GM13977 (cell line): Measurements from ENCODE around the gene TYMP.

Source experiments
- DNase-seq: peaks from one replicate; pipeline ENCODE4 v3.0.0; 2012; ENCODE audit warnings: low spot score
- CTCF ChIP-seq: IDR thresholded peaks from 2 replicates; pipeline ENCODE4 v1.5.1; 2012; ENCODE audit warnings: mild to moderate bottlenecking, control low read depth; ENCODE audit not compliant: insufficient read depth; ENCODE audit errors: extremely low read depth, missing control alignments
- in situ Hi-C: fragments of 300-500 bp; cut with MboI; formaldehyde crosslinking; loops from one replicate; pipeline ENCODE4 v1.12.0; 2022; ENCODE audit warnings: low sequenced_read_pairs, low pct_unique_long_range_greater_than_20kb, mixed read lengths, inconsistent platforms; ENCODE audit not compliant: unreplicated experiment

Gene TYMP

GRCh38 chr22:50498322-50498890 lies 31.4 kb downstream of the TYMP start:
- in situ Hi-C loops, result loop anchor here (10.0 kb wide), 1 partner anchor 244 kb away; the partner anchor contains the start of gene HDAC10
- peak; percentile 77 for DNase-seq

DNA sequence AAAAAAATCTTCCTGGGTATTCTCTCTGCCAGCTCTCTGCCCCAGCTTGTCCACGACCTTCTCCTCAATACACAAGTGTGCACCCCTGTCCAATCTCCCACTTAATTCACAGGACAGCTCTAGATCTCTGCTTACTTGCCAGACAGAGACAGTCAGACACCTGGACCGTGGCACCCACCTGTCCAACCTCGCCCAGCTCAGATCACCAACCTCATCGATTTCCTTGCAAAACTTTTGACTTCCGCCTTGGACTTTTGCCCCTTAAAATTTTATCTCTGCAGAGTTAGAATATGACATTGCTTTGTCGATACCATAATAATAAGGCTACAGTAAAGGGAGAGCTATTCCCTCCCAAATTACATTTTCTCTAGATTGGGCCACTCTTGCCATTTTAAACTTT lies 32.7 kb downstream of the TYMP start:
- TF ChIP-seq CTCF, result no peak
- no peak for DNase-seq
- in situ Hi-C loops, result loop anchor here (10.0 kb wide), 1 partner anchor 242 kb away; the partner anchor contains the start of gene HDAC10

More at GRCh38 chr22:50498322-50498890, 31.4 kb downstream of the TYMP start:
- peak; percentile 79 for TF ChIP-seq CTCF

- in situ Hi-C loops, result loop anchor here (10.0 kb wide), 1 partner anchor 236 kb away; the partner anchor contains the start of gene HDAC10
- DNase-seq, result no peak
- TF ChIP-seq CTCF, result no peak
Observed at GRCh38 chr22:50490531-50491308, 39.1 kb downstream of the TYMP start.

DNA sequence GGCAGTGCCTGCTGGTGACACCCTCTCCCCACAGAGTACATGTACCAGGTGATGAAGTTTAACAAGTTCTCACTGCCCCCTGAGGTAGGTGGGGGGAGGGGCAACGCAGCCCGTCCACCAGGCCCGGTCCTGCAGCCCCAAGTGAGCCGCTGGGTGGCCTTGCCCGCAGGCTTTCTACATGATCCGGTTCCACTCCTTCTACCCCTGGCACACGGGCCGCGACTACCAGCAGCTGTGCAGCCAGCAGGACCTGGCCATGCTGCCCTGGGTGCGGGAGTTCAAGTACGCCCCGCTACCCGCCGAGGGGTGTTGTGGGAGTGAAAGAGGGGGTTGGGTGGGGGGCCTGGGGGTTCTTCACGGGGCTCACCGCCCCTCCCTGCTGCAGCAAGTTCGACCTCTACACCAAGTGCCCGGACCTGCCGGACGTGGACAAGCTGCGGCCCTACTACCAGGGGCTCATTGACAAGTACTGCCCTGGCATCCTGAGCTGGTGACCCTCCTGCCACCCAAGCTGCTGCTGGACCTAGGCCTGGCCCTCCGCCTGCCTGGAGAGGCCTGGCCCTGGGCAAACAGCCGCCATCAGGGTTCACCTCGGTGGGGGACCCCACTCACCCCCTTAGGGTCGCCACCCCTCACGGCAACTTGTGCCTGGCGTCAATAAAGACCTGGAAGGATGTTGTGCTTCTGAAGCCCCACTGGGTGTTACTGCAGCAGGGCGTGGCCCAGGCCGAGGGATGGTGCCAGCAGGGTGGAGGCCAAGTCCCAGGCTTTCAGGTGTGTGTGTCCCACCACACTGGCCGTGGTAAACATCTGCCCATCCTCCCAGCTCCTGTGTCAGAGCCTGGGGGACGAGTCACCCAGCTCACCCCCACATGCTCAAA lies 40.2 kb downstream of the TYMP start:
- no peak for DNase-seq
- in situ Hi-C loops, result loop anchor here (10.0 kb wide), 1 partner anchor 235 kb away; the partner anchor contains the start of gene HDAC10
- TF ChIP-seq CTCF, result no peak

GRCh38 chr22:50488886-50489285 lies 40.9 kb downstream of the TYMP start:
- TF ChIP-seq CTCF, result no peak
- in situ Hi-C loops, result no loop called here

DNA sequence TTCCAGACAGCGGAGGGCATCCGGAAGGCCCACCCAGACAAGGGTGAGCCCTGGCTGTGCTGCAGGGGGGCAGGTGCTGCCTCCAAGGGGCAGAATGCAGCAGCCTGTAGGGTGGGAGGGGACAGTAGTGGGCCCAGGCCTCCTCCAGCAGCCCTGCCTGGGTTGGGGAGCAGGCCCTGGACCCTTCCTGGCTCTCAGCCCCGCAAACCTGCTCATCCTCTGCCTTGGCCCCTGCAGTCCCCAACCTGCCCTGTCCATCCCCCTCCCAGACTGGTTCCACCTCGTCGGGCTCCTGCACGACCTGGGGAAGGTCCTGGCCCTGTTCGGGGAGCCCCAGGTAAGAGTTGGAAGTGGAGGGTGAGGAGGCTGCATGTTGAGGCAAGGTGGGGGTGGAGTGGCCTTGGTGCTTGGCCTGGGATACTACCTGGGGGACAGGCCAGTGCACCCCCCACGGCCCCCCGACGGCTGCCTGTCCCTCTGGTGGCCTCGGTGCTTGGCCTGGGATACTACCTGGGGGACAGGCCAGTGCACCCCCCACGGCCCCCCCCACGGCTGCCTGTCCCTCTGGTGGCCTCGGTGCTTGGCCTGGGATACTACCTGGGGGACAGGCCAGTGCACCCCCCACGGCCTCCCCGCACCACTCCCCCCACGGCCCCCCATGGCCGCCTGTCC lies 41.7 kb downstream of the TYMP start:
- in situ Hi-C loops, result no loop called here
- DNase-seq, result no peak
- no peak for TF ChIP-seq CTCF

More at GRCh38 chr22:50488886-50489285, 40.9 kb downstream of the TYMP start:
- no peak for DNase-seq
